ENCODE measurements around the gene IKZF4.
"Not testable (repeated sequence)": the region's sequence is repeated elsewhere in the genome, so short reads cannot be mapped to it uniquely, and the experiment has no call there.

Gene IKZF4

DNA sequence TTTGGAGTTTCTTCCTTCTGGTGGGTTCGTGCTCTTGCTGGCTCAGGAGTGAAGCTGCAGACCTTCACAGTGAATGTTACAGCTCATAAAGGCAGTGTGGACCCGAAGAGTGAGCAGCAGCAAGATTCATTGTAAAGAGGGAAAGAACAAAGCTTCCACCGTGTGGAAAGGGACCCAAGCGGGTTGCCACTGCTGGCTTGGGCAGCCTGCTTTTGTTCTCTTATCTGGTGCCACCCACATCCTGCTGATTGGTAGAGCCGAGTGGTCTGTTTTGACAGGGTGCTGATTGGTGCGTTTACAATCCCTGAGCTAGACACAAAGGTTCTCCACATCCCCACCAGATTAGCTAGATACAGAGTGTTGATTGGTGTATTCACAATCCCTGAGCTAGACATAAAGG, 21.3 kb upstream of the IKZF4 start:
- DNase-seq (ENCODE audit: low read depth in 2 of 2), result not testable (repeated sequence)

DNA sequence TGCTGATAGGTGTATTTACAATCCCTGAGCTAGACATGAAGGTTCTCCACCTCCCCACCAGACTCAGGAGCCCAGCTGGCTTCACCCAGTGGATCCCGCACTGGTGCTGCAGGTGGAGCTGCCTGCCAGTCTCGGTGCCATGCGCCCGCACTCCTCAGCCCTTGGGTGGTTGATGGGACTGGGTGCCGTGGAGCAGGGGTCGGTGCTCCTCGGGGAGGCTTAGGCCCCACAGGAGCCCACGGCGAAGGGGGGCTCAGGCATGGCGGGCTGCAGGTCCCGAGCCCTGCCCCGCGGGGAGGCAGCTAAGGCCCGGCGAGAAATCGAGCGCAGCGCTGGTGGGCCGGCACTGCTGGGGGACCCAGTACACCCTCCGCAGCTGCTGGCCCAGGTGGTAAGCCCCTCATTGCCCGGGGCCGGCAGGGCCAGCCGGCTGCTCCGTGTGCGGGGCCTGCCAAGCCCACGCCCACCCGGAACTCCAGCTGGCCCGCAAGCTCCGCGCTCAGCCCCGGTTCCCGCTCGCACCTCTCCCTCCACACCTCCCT, 20.8 kb upstream of the IKZF4 start:
- not testable (repeated sequence) for DNase-seq (ENCODE audit: low read depth in 2 of 2)

DNA sequence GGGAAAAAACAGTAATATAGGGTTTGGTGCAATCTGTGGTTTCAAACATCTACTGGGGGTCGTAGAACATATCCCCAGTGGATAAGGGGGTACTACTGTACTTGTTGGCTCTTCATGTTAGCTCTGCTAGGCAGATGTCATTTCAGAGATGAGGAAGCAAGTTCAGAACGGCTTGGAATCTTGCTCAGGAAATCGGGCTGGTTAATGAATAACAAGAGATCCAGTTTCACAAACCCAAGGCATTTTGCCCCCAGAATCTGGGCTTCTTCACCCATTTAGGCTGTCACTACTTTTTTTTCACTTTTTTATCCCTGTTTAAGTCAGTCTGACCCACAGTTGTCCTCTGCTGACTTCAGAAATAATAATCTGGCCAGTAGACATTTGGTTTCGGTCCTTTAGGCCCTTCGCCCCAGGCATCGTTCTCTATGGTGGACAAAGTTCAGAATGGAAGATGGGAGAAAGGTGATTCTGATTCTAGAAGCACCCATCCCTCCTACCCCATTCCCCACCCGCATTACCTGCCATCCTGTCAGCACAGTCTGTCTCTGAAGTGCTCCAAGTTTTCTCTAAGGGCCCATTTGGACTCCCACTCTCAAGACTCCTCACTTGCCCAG, 19.2 kb upstream of the IKZF4 start:
- DNase-seq (ENCODE audit: low read depth in 2 of 2), result no peak

DNA sequence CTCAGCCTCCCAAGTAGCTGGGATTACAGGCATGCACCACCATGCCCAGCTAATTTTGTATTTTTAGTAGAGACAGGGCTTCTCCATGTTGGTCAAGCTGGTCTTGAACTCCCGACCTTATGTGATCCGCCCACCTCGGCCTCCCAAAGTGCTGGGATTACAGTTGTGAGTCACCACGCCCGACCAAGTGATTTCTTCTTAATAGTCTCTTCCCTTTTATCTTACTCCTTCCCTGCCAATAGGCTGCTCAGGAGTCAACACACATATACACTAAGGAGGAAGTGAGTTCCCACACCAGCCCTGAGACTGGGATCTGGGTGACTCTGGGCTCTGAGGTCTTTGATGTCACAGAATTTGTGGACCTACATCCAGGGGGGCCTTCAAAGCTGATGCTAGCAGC, 17.5 kb upstream of the IKZF4 start:
- DNase-seq (ENCODE audit: low read depth in 2 of 2), result not testable (repeated sequence)

DNA sequence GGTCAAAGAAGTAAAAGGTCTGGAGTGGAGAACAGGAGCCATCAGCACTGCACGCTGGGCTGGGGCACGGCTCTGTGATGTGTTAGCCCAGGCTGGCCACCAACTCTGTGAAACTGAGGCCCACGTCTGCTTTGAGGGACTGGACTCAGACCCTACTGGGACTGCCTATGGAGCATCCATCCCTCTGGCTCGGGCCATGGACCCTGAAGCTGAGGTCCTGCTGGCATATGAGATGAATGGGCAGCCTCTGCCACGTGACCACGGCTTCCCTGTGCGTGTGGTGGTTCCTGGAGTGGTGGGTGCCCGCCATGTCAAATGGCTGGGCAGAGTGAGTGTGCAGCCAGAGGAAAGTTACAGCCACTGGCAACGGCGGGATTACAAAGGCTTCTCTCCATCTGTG, 16.6 kb upstream of the IKZF4 start:
- no peak for DNase-seq (ENCODE audit: low read depth in 2 of 2)

DNA sequence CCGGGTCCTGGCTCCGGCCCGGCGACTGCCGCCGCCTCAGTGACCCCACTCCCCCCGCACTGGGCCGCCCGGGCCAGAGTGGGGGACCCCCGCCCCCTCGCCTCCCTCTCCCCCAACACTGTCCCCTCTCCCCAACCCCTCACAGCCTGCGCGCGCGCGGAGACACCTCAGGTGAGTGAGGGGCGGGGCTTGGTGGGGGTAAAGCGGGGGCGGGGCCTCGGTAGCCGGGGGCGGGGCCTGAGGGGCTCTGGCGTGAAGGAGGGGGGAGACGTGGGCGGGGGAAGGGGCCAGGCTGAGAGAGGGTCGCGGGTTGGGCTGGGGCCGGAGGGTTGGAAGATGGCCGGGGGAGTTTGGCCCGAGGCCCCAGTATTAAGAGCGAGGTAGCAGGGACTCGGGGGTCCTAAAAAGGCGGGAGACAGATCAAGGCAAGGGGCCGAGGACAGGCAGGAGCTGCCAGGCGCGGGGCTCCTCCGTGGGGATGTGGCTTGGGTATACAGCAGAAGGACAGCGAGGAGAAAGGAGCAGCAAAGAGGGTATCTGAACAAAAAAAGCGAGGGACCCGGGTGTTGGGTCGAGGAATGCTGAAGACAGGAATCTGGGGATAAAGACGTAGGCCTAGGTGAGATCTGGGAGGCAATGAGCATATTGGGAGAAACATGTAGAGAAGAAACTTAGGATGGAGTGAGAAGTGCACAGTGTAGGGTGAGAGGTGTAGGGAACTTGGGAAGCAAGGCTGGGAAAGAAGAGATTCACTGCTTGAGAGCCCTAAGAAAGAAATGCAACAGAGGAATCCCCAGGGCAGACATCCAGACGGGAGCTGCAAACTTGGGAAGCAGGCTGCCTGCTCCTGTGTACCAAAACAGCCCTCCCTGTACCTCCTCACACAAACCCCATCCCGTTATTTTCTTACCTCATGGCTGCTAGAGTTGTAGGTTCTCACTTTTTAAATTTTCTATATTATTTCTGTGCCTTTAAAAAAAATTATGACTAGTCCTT, 13.0 kb upstream of the IKZF4 start:
- DNase-seq (ENCODE audit: low read depth in 2 of 2), result peak in 1 of 2 experiments; percentile 51

DNA sequence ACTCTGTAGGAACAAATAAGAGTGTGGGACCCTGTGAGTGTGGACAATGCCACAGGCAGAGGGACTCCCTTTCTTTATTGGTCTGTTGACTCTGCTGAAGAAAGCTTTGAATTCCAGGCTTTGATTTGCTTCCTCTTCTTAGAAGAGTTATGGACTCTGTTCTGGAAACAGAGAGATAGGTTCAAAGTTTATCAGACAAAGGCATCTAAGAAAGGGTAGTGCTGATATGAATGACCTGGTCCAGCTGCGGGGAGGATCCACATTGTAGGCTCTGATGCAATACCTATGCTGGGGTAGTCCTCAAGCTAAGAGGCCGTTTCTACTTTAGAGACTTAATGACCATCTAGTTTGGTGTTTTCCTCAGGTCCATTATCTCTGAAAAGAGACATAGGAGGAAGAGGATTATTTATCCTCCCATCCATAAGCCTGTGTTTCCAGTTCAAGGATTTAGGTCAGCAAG, 10.7 kb upstream of the IKZF4 start:
- DNase-seq (ENCODE audit: low read depth in 2 of 2), result no peak

DNA sequence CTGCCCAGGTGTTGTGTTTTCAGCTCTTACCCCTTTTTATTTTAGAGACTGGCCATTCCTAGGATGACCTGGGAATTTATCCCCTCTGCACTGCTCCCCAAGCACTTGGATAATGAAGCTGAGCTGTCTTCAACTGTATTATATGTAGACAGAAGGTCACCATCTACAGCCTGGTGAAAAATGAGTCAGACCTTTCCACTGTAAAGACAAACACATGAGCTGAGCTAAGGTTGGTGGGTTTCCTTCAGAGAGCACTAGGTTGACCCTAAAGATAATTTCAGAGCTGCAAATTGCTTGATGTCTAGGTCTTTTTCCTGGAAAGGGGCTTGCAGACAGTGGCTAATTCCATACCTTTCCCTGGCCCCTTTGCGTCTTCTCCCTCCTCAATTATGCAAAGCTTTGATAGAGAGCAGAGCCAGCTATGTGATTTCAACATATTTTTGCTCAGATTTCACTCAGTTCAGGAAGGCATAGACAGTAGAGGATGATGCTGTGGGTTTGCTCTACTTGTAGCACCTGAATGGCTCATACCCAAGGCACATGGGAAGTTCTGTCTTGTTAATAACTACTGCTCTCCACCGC, 9.2 kb upstream of the IKZF4 start:
- no peak for DNase-seq (ENCODE audit: low read depth in 2 of 2)

DNA sequence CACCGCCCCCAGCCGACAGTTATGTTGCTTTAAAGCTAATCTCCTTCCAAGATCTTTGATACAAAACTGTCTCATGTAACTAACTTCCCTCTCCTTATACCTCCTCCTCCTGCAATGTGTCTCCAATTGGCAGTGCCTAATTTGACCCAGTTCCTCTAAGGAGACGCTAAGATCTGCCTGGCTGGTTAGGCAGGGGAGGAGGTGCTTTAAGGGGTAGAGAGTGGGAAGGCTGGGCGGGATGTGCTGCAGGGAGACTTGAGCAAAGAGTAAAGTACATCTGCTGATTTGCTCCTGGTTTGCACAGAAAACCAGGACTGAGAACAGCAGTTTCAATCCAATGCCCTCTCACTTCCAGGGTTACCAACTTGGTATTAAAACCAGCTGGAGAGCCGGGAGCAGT, 7.4 kb upstream of the IKZF4 start:
- DNase-seq (ENCODE audit: low read depth in 2 of 2), result no peak

DNA sequence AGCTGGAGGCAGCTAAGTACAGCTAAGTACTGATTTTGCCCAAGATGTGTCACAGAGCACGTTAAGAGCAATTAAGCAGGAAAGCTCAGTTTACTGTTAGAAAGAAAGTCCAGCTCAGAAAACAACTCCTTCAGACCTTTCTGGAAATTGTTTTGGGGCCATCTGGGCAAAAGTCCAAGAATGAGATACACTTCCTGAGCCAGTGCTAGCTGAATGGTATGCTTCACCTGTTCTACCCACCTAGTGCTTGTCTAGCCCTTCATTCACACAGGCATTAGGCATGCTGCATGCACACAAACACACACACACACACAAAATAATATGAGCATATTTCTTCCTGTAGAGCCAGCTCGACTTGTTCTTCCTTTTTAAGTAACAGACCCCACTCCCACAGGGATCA, 6.6 kb upstream of the IKZF4 start:
- DNase-seq (ENCODE audit: low read depth in 2 of 2), result no peak

DNA sequence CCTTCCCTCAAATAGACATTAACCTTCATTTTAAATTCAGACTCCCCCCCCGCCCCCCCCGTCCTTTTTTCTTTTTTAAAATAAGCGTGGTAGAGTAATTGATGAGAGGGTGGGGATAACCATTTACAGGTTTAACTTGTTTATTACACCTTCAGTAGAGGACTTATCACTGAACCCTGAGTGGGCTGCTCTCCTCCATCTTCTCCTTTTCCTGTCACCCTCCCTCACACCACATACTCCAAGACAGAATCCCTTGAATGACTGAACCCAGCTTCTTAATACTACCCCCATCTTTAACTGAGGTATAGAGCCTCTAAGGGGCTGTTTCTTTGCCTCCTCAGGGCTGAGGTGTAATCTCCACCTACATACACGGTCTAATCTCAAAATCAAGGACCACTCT, 3.7 kb upstream of the IKZF4 start:
- no peak for DNase-seq (ENCODE audit: low read depth in 2 of 2)

DNA sequence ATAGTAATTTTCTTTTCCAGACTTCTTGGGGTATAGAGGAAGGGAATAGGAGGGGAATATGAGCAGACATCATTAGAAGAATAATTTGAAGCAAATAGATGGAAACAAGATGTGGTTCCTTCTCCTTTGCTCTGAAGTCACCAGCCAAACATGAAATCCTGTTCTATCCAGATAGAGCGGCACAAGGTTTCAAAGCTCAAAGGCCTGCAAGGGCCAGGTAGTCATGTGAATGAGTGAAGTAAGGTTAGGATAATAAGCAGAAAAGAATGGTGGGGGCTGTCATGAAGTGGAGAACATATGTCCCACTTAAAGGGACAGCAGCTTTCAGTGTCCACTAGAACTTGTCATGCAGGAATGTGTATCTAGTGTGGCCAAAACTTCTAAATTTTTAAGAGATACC, 2.5 kb upstream of the IKZF4 start:
- DNase-seq (ENCODE audit: low read depth in 2 of 2), result no peak

DNA sequence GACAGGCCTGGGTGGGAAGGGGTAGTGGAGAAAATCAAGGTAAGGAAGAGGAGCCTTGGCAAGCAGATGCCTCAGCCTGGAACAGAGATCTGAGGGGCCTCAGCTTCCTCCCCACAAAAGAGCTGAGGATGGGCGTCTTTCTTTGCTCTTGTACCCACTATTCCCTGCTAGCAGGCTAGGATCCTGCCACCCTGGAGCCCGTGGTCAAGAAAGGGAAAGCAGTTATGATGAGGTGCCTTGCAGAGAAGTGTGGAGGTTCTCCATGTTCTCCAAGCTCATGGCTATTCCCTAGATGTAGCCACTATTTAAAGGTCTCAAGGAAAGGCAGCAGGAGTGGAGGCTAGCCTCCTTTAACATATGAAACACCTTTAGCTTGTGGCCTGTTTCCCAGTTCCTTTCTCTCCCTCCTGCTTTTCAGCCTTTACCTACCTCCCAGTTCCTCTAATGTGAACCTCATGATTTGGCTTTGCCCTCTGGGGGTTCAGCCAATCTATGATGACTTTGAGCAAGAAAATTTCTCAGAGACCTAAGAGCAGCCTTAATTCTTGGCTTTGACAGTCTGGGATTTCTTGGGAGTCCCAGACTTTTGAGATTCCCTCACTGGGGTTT, 1.1 kb downstream of the IKZF4 start:
- DNase-seq (ENCODE audit: low read depth in 2 of 2), result no peak

DNA sequence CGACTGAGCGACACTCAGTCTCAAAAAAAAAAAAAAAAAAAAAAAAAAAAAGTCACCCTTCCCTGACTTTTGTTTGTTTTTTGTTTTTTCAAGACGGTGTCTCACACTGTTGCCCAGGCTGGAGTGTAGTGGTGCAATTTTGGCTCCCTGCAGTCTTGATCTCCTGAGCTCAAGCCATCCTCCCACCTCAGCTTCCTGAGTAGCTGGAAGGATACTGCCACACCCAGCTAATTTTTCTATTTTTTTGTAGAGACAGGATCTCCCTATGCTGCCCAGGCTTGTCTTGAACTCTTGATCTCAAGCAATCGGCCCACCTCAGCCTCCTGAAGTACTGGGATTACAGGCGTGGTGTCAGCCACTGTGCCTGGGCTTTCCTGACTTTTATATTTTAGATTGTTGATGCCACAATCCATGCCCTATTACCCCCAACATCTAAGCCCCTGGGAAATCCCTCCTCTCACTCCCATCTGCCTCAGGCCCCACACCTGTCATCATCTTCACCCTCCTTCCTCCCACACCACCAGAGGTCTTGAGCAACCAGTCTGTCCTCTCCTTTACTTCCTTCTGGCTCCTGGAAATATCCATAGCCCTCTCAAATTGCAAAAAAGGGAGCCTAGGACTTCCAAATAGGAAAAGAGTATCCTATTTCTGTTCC, 7.8 kb downstream of the IKZF4 start:
- no peak for DNase-seq (ENCODE audit: low read depth in 2 of 2)

DNA sequence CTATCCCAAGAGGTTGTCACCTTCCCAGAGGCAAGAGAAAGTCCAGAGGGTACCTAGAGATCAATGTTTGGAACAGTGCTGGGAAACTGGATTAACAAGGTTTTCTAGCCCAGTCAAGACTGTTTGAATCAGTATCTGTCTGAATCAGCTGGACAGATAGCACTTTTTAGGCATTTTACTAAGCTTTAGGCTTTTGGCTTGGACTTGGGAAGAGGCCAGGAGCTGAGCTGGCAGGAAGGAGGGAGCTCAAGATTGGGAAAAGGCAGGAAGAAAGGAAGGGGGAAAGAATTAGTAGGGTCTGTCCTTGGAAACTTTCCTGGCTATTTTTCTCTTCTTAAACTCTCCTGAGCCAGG, 8.3 kb downstream of the IKZF4 start:
- no peak for DNase-seq (ENCODE audit: low read depth in 2 of 2)

DNA sequence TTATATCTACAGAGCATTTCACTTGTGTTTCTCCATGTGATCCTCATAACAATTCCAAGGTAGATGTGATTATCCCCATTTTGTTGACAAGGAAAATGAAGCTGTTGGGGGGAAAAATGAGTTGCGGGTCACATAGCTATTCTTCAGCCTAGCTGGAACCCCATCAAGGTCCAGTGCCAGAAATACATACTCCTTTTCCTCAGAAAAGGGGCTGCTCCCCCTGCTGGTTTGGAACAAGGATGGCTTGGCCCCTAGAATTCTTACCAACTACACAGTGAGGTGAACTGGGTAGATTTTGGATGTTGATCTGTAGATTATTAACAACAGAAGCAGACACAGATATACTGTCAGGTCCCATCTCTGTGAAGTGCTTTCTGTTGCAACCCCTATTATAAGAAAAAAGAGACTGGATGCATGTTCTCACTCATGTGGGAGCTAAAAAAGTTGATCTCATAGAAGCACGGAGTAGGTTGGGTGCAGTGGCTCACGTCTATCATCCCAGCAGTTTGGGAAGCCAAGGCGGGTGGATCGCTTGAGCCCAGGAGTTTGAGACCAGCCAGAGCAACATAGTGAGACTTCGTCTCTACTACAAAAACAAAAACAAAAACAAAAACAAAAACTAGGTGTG, 8.9 kb downstream of the IKZF4 start:
- DNase-seq (ENCODE audit: low read depth in 2 of 2), result no peak

DNA sequence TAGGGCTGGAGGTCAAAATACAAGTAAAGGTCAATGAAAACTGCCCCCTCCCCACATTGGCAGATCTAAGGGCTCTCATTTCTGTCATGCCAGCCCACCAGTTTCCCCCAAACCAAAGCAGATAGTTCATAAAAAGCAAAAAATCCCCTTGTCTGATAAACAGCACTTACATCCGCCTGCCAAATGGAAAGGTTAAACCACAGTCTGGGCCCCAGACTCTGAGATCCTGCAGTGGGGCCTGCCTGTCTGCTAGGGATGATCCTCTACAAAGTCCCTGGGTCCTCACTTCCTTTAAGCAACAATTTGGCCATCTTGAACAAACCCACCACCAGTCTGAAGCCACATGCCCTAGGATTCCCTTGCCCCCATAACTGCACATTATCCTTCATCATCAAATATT, 11.1 kb downstream of the IKZF4 start:
- no peak for DNase-seq (ENCODE audit: low read depth in 2 of 2)

DNA sequence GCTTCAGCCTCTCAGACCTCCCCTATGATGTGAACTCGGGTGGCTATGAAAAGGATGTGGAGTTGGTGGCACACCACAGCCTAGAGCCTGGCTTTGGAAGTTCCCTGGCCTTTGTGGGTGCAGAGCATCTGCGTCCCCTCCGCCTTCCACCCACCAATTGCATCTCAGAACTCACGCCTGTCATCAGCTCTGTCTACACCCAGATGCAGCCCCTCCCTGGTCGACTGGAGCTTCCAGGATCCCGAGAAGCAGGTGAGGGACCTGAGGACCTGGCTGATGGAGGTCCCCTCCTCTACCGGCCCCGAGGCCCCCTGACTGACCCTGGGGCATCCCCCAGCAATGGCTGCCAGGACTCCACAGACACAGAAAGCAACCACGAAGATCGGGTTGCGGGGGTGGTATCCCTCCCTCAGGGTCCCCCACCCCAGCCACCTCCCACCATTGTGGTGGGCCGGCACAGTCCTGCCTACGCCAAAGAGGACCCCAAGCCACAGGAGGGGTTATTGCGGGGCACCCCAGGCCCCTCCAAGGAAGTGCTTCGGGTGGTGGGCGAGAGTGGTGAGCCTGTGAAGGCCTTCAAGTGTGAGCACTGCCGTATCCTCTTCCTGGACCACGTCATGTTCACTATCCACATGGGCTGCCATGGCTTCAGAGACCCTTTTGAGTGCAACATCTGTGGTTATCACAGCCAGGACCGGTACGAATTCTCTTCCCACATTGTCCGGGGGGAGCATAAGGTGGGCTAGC, 13.9 kb downstream of the IKZF4 start:
- DNase-seq (ENCODE audit: low read depth in 2 of 2), result no peak

DNA sequence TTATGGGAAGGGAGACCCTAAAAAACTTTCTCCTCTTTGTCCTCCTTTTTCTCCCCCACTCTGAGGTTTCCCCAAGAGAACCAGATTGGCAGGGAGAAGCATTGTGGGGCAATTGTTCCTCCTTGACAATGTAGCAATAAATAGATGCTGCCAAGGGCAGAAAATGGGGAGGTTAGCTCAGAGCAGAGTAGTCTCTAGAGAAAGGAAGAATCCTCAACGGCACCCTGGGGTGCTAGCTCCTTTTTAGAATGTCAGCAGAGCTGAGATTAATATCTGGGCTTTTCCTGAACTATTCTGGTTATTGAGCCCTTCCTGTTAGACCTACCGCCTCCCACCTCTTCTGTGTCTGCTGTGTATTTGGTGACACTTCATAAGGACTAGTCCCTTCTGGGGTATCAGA, 16.3 kb downstream of the IKZF4 start:
- DNase-seq (ENCODE audit: low read depth in 2 of 2), result no peak

DNA sequence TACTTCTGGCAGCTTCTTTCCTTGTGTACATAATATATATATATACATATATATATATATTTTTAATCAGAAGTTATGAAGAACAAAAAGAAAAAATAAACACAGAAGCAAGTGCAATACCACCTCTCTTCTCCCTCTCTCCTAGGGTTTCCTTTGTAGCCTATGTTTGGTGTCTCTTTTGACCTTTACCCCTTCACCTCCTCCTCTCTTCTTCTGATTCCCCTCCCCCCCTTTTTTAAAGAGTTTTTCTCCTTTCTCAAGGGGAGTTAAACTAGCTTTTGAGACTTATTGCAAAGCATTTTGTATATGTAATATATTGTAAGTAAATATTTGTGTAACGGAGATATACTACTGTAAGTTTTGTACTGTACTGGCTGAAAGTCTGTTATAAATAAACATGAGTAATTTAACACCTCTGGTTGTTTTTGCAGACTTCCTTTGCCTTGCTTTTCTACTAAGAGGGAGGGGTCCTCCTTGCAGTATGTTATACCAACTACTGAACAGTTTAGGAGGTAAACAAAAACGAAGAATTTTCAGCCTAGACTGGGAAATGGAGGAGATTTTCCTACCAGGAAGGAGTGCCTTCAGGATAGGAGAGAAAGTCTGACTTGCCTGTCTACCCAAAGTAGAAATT, 17.3 kb downstream of the IKZF4 start:
- no peak for DNase-seq (ENCODE audit: low read depth in 2 of 2)
